Neuron (in vitro differentiated cells): ENCODE results near the gene NEU2.

ENCODE experiments used
- H2AFZ ChIP-seq: one replicate; pipeline ENCODE4 v1.6.1; 2013; ENCODE audit warnings: low read depth, mild to moderate bottlenecking, inconsistent platforms, low read length, moderate library complexity
- H3K27me3 ChIP-seq: one replicate; pipeline ENCODE4 v1.6.1; 2013; ENCODE audit warnings: low read length; ENCODE audit not compliant: insufficient read depth
- H3K36me3 ChIP-seq: one replicate; pipeline ENCODE4 v1.6.1; 2013; ENCODE audit warnings: low read length; ENCODE audit not compliant: insufficient read depth
- H3K4me1 ChIP-seq: one replicate; pipeline ENCODE4 v1.6.1; 2013; ENCODE audit warnings: low read length; ENCODE audit not compliant: insufficient read depth
- H3K4me3 ChIP-seq: 2 replicates; pipeline ENCODE4 v1.5.1; 2013; ENCODE audit warnings: mild to moderate bottlenecking, low read length, moderate library complexity
- H3K9me3 ChIP-seq: one replicate; pipeline ENCODE4 v1.6.1; 2013; ENCODE audit warnings: low read length

Gene NEU2

DNA sequence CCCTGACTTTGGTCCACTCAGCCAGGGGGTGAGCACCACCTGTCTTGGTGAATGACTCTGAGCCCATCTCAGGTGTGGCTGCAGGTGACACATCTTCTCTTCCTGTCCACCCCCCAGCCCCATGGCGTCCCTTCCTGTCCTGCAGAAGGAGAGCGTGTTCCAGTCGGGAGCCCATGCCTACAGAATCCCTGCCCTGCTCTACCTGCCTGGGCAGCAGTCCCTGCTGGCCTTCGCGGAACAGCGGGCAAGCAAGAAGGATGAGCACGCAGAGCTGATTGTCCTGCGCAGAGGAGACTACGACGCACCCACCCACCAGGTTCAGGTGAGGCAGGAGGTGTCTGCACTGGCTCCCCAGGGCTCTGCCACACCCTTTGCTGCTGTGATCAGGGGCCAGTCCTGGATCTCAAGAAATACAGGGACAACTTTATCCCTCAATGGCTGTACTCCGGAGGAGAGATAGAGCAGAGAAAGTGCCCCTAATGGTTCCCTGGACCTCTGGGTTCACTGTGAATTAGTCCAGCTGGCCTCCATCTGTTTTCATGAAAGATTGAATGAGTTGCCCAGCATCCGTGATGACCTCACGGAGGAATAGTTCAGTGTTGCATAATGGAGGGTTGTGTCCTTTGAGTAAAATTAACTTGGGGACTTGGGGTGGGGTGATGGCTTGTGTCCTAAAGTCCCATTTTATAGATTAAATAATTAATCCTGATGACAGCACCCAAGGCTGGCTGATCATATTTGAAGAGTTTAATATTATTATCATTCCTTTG, at the start of gene NEU2:
TSS of gene NEU2 (plus strand) at position 122 of the 770 bp plus-strand sequence. CDS start at position 122, 0 bp downstream.
- no peak within 1 kb of the TSS for H3K4me3 ChIP-seq
- H2AFZ ChIP-seq = no peak within 1 kb of the TSS
- no peaks in the 10 kb centered on the region for H3K36me3 ChIP-seq
- no peaks in the 10 kb centered on the region for H3K4me1 ChIP-seq
- H3K27me3 ChIP-seq = peaks cover 3% of the 10 kb centered on the region
- peaks cover 3% of the 10 kb centered on the region for H3K9me3 ChIP-seq

DNA sequence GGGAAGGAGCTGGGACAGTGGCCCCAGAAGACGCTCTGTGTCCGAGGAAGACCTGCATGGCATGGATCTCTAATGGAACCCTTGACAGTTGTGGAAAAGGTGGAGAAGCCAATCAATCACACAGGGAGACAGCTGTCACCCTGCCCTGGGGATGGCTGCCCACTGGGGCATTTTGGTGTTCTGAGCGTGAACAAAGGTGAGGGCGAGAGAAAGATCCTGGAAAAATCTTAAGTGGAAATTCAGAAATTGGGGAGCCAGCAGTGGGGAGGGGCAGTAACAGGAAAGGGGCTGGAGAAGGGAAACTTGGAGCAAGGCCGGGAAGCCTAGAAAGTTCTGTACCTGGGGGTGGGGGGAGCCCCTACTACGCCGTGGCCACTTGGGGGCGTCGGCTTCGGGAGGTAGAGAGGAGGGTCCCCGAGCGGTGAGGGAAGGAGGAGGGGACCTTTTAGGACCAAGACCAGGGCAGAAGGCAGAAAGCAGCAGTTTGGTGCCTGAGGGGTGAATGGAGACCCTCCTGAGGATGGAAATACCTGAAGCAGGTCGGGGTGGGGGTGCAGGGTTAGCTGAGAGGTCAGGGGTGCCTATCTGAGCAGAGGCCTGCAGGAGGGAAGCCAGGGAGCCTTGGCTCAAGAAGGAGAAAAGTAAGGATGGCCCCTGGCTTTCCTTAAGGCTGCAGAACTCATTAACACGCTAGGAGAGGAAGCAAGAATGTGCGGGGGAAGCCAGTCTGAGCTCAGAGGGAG, 49.4 kb upstream of the NEU2 start:
- Histone ChIP-seq H3K36me3 (no peaks in the 10 kb centered on the region), H3K4me3 (no peak overlapping the region), H3K4me1 (no peaks in the 10 kb centered on the region), H2AFZ (no peak overlapping the region), H3K9me3 (no peaks in the 10 kb centered on the region), H3K27me3 (peaks cover 5% of the 10 kb centered on the region)

DNA sequence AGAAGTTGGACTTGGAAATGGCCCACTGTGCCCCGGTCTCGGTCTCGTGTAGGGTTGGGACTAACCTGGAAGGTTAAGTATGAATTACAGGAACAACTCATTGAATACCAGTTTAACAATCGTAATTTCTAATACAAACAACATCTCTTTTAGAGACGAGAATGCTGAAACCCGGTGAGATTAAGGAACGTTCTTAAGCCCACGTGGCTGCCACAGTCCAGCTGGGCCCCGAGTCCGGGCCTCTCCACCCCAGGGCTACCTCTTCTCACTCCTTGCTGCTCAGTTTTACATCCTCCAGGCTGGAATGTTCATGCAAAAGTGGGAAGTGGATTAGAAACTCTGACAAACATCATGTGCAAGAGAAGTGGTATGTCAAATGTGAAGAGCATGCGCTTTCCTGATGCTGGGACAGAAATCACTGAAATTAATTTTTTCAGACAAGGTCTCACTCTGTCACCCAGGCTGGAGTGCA, 48.8 kb upstream of the NEU2 start:
- H3K4me3 ChIP-seq = no peak overlapping the region
- no peak overlapping the region for H2AFZ ChIP-seq
- peaks cover 5% of the 10 kb centered on the region for H3K27me3 ChIP-seq
- no peaks in the 10 kb centered on the region for H3K36me3 ChIP-seq
- H3K4me1 ChIP-seq = no peaks in the 10 kb centered on the region
- H3K9me3 ChIP-seq = no peaks in the 10 kb centered on the region

DNA sequence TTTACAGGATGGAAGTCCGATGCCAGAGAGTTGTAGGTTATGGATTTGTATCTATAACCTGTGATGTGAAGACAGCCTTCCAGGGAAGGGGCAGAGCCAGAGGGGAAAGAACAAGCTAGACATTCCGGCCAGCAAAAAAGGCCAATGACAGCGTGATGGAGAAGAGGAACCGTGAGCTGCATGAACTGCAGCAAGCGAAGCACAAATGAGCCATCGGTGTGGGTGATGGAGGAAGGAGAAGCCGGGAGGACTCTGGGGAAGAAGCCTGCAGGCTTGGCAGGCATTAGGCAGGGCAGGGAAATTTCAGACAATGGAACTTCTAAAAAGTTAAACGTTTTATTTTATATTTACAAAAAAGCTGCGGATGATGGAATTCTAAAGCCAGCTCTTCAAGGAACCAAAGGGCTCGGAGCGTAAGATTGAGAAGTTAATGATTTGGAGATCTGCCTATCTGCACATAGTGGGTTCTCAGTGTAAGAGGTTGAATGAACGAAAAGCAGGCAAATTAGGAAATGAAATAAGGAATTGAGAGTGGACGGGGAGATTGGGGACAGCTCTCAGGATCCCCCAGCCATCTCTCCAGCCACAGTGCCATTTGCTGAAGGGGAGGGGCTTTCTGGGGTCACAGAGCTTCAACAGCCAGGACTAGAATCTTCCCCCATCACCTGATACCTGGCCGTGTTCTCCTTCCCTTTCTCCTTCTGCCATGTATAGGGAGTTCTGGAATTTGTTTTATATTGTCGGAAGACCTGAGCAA, 47.8 kb upstream of the NEU2 start:
- H3K4me1 ChIP-seq = no peaks in the 10 kb centered on the region
- H3K36me3 ChIP-seq = no peaks in the 10 kb centered on the region
- H2AFZ ChIP-seq = no peak overlapping the region
- no peak overlapping the region for H3K4me3 ChIP-seq
- peaks cover 5% of the 10 kb centered on the region for H3K27me3 ChIP-seq
- H3K9me3 ChIP-seq = no peaks in the 10 kb centered on the region

DNA sequence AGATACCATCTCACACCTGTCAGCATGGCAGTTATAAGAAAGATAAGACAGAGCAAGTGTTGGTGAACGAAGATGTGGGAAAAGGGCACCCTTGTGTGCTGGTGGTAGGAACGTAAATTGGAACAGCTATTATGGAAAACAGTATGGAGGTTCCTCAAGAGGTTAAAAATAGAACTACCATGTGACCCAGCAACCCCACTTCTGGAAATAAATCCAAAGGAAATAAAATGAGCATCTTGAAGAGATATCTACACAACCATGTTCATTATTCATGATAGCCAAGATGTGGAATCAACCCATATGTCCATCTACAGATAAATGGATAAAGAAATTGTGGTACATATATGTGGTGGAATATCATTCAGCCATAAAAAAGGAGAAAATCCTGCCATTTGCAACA, 46.3 kb upstream of the NEU2 start:
- Histone ChIP-seq H2AFZ (no peak overlapping the region), H3K9me3 (no peaks in the 10 kb centered on the region), H3K4me1 (no peaks in the 10 kb centered on the region), H3K27me3 (peaks cover 2% of the 10 kb centered on the region), H3K36me3 (no peaks in the 10 kb centered on the region), H3K4me3 (no peak overlapping the region)

DNA sequence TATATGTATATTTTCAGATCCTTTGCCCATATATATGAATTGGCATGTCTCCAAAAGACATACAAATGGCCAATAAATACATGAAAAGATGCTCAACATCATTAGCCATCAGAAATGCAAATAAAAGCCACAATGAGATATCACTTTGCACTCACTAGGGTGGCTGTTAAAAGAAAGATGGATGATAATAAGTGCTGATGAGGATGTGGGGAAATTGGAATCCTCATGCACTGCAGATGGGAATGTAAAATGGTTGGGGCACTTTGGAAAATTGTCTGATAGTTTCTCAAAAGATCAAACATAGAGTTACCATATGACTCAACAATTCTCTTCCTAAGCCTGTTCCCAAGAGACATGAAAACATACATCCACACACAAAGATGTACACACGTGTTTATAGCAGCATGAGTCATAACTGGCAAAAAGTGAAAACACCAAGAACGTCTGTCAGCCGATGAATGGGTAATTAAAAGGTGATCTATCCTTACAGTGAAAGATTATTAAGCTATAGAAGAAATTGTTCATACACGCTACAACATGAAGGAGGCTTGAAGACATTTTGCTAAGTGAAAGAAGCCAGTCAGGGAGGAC, 39.1 kb upstream of the NEU2 start:
- H3K36me3 ChIP-seq = no peaks in the 10 kb centered on the region
- no peak overlapping the region for H3K4me3 ChIP-seq
- H3K4me1 ChIP-seq = no peaks in the 10 kb centered on the region

DNA sequence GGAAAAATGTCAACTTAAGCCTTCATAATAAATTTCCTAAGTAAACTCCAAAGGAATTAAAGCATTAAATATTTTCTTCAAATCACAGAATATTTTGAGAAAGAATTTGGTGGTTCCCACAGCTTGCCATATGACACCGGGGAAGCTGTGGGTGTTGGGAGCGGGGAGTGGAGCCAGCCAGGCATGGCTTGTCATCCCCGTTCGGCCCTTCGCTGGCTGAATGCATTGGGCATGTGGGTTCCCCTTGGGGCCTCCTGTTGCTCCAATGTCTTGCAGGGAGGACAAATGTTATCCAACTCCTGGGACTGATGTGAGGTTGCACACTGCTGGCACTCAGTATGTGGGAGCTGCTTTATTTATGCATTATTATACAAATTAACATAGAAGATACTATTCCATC, 38.0 kb upstream of the NEU2 start:
- Histone ChIP-seq H3K36me3 (no peaks in the 10 kb centered on the region), H3K4me3 (no peak overlapping the region), H3K9me3 (no peaks in the 10 kb centered on the region), H3K4me1 (no peaks in the 10 kb centered on the region), H2AFZ (no peak overlapping the region), H3K27me3 (peaks cover 3% of the 10 kb centered on the region)

More for the DNA sequence above, 39.1 kb upstream of the NEU2 start:
- no peak overlapping the region for H2AFZ ChIP-seq
- no peaks in the 10 kb centered on the region for H3K9me3 ChIP-seq
- H3K27me3 ChIP-seq = peaks cover 3% of the 10 kb centered on the region

DNA sequence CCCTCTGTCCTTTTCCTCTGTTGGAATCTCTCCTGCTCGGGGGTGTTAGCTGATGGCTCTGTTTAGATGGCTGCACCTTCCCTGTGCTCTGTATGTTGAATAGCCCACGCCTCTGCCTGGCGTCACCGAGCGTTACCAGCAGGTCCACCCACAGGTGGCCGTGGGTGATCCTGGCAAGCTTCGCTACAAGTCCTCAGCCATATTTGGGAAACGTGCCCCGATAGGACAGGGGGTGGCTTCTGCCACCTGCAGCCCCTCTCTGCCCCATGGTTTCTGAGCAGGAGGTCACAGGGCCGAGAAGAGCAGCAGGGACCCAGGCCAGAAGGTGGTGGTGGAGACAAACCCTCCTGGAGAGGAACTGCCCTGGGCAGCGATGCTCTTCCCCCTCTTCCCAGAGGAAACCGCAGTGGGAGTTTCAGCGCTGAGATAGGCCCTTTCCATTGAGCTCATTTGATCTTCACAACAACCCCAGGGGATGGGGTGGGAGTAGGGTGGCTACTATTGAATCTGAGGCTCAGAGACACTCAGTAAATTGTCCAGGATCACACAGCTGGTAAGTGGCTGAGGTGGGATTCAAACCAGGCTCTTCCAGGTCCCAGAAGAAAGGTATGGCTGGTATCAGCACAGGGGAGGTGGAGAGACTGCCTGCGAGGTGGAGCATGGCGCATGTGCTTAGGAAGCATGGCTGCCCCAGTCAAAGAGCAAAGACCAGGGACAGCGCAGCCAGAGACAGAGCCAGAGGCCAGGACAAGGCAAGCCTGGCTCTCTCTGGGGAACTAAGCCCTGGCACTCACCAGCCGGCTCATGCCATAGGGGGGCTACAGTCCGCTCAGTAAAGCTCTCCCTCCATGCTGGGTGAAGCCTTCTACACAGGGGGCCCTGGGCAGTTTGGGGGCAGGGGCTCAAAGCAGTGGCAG, 34.5 kb upstream of the NEU2 start:
- H3K36me3 ChIP-seq = no peaks in the 10 kb centered on the region
- H3K4me1 ChIP-seq = no peaks in the 10 kb centered on the region
- H3K27me3 ChIP-seq = peaks cover 3% of the 10 kb centered on the region
- no peak overlapping the region for H3K4me3 ChIP-seq
- H2AFZ ChIP-seq = no peak overlapping the region
- no peaks in the 10 kb centered on the region for H3K9me3 ChIP-seq

DNA sequence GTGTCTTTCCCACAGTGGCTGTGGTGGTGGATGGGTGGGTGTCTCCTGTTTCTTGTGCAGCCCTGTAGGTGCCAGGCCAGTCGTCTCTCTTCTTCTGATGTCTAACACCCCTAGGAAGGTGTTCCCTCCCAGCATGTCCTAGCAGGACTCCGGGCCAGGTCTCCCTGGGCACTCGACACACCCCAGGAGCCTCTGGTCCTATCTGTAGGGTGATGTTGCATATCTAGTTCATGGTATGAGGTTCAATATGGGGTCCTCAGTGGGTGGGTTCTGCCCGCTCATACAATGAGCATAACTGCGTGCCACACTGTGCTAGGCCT, 33.8 kb upstream of the NEU2 start:
- H2AFZ ChIP-seq = no peak overlapping the region
- no peaks in the 10 kb centered on the region for H3K36me3 ChIP-seq
- H3K9me3 ChIP-seq = no peaks in the 10 kb centered on the region

DNA sequence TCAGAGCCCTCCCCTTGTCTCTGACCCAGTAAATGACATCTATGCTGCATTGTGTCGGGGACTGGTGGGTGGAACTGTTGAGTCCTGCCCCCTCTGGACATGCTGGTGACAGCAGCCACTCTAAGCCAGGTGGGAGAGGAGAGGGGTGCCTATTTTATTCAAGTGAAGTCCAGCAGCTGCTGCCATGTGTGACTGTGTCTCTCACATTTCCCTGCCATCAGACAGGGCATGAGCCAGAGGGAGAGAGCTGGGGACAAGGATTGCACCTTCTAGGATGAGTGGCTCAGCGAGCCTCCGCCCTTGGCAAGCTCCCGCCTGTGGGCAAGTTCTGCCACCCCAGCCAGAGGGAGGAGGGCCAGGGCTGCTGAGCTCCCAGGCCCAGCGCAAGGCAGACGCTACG, 33.1 kb upstream of the NEU2 start:
- Histone ChIP-seq H3K27me3 (peaks cover 4% of the 10 kb centered on the region), H3K4me1 (no peaks in the 10 kb centered on the region), H3K36me3 (no peaks in the 10 kb centered on the region), H2AFZ (no peak overlapping the region), H3K9me3 (no peaks in the 10 kb centered on the region), H3K4me3 (no peak overlapping the region)

More for the DNA sequence above, 33.8 kb upstream of the NEU2 start:
- Histone ChIP-seq H3K4me3 (no peak overlapping the region), H3K4me1 (no peaks in the 10 kb centered on the region), H3K27me3 (peaks cover 3% of the 10 kb centered on the region)

DNA sequence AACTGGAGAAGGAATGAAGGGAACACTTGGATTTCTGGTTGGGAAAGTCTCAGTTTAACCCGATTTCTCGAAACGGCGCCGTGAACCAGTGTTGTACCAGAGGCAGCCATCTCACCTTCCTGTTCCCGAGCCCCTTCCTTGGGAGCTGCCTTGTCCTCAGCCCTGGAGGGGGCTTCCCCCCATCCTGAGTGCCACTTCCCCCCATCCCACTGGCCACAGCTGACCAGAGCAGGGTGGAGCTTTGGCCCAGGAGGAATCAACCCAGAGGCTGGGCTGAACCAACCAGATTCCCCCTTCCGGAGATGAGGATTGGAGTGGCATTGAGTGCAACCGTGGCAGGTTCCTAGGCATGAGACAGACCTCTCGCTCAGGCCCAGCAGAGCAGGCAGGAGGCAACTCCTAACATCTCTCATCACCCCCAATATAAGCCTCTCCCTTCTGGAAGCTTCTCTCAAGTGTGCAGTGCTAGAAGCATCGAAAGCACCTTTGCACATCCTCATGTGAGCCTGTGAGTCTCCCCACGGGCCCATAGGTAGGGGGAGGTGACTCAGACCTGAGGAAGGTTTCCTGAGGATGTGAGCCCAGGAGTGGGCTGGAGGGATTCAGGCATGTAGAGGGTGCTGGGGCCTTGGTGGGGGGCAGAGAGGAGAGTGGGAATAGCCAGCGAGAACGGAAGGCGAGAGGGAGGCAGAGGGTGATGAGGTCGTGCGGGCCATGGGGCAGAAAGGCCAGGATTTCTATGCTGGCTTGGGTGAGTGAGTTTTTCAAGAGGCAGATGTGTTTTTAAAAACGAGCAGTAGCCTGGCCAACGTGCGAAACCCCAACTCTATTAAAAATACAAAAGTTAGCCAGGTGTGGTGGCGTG, 31.4 kb upstream of the NEU2 start:
- Histone ChIP-seq H3K4me3 (no peak overlapping the region), H2AFZ (no peak overlapping the region), H3K27me3 (peaks cover 15% of the 10 kb centered on the region), H3K9me3 (no peaks in the 10 kb centered on the region), H3K36me3 (no peaks in the 10 kb centered on the region), H3K4me1 (no peaks in the 10 kb centered on the region)
